Retinal pigment epithelial cell (primary cell): Measurements from ENCODE around the gene KRT6B.
"Not testable (repeated sequence)": the region's sequence is repeated elsewhere in the genome, so short reads cannot be mapped to it uniquely, and the experiment has no call there.

Experiments used
- DNase-seq: peaks from one replicate; pipeline ENCODE4 v3.0.0-alpha.2; 2010; ENCODE audit warnings: low read depth
- H3K4me3 ChIP-seq: 2 replicates; pipeline ENCODE4 v1.5.1; 2011; ENCODE audit warnings: mild to moderate bottlenecking, low read length, control low read depth, moderate library complexity
- TF ChIP-seq, protein P1 (sequence below): conservative IDR thresholded peaks from 2 replicates; pipeline ENCODE4 v1.5.1; 2011; ENCODE audit warnings: low read depth, low read length, control low read depth, inconsistent platforms

The KRT6B gene

DNA sequence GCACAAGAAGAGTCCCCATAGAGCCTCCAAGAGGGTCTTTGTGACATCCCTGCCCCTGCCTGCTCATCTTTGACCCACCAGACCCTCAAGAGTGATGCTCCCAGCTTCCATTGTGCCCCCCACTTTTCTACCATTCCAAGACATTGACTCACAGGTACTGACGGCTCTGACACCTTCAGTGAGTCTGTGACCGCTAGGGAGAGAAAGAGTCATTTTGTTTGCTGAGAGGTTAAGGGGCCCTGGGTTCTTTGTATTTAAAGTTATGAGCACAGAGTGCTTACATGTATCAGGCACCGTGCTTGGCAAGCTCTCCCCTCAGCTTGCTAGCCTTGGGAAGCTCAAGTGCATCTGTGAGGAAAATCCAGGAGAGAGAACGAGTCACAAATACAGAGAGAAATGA lies 38.7 kb downstream of the KRT6B start:
- H3K4me3 ChIP-seq = no peak overlapping the region
- no peak for DNase-seq
- TF ChIP-seq, protein P1, sequence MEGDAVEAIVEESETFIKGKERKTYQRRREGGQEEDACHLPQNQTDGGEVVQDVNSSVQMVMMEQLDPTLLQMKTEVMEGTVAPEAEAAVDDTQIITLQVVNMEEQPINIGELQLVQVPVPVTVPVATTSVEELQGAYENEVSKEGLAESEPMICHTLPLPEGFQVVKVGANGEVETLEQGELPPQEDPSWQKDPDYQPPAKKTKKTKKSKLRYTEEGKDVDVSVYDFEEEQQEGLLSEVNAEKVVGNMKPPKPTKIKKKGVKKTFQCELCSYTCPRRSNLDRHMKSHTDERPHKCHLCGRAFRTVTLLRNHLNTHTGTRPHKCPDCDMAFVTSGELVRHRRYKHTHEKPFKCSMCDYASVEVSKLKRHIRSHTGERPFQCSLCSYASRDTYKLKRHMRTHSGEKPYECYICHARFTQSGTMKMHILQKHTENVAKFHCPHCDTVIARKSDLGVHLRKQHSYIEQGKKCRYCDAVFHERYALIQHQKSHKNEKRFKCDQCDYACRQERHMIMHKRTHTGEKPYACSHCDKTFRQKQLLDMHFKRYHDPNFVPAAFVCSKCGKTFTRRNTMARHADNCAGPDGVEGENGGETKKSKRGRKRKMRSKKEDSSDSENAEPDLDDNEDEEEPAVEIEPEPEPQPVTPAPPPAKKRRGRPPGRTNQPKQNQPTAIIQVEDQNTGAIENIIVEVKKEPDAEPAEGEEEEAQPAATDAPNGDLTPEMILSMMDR = no peak

- TF ChIP-seq, protein P1 = no peak
- no peak overlapping the region for H3K4me3 ChIP-seq
- DNase-seq = no peak
Measured at GRCh38 chr12:52411815-52412214, 40.1 kb downstream of the KRT6B start.

GRCh38 chr12:52410589-52411248 lies 41.2 kb downstream of the KRT6B start:
- not testable (repeated sequence) for DNase-seq, H3K4me3 ChIP-seq

- TF ChIP-seq, protein P1 = no peak
- H3K4me3 ChIP-seq = no peak overlapping the region
- no peak for DNase-seq
Measured at GRCh38 chr12:52407918-52408317, 44.0 kb downstream of the KRT6B start.

DNA sequence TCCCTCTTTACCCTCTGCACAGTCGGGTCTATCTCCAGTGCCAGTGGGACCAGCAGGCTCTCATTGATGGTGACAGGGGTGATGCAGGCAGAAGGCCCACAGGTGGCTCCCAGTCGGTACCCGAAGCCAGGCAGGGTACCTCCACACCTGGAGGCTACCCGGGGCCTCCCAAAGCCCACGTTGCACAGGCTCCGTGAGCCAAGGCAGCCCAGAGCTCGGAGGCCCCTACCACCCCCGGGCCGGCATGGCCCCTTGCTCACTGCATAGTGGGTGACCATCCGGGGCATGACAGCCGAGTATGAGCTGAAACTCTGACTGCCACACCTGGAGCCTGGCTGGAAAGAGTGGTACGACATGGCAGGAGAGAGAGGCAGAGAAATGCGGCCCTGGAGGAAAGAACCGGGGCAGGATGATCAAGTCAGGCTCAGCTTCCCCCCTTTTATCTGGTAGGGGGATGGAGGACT lies 46.0 kb downstream of the KRT6B start, which contains the start of gene KRT82:
TSS of gene KRT82 (minus strand) at position 414 of the 464 bp plus-strand sequence. CDS start at position 356, 58 bp downstream.
- DNase-seq = no peak
- TF ChIP-seq, protein P1 = no peak
- no peak within 1 kb of the TSS for H3K4me3 ChIP-seq

DNA sequence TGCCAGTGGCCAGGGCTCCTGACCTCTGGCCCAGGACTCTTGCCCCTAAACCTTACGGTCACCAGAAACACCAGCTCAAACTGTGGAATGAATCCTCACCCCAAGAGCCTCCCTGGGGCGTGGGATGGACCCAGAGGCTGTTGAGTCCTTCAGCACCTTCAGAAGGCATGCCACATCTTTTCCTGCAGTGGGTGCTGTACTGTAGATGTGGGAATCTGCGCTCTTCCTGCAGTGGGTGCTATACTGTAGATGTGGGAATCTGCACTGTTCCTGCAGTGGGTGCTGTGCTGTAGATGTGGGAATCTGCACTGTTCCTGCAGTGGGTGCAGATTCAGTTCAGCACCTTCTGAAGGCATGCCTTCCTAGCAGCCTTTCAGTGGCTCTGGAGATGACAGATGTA lies 47.0 kb downstream of the KRT6B start:
- no peak for DNase-seq
- TF ChIP-seq, protein P1 = no peak
- no peak overlapping the region for H3K4me3 ChIP-seq

DNA sequence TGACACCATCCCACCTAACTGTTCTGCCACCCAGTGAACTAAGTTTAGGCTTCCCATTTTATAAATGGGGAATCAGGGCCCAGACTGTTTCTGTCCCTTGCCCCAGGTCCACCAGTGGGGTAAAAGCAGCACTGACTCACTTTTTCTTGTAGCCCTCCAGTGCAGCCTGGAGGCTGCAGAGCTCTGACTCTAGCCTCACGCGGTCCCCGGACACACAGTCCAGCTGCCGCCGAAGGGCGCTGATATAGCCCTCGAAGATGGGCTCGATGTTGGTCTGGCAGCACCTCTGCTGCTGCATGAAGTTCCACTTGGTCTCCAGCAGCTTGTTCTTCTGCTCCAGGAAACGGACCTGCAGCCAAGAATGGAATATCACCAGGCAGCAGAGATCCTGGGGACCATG lies 48.4 kb downstream of the KRT6B start:
- TF ChIP-seq, protein P1 = no peak
- no peak overlapping the region for H3K4me3 ChIP-seq
- DNase-seq = no peak
